Stimulated activated naive CD8-positive, alpha-beta T cell treated with anti-CD3 and anti-CD28 coated beads, Interleukin-15, Interleukin-2, amounts not matched to agents 100 ng/mL and 50 ng/mL, for 24 hours (primary cell): ENCODE measurements around the gene NLGN4X.

Experiments
- H3K27ac Mint-ChIP-seq: one replicate; pipeline ENCODE4 v1.8.0; 2021; ENCODE audit warnings: mild to moderate bottlenecking, mixed read lengths
- H3K27me3 Mint-ChIP-seq: one replicate; pipeline ENCODE4 v1.8.0; 2021; ENCODE audit warnings: mixed read lengths
- H3K36me3 Mint-ChIP-seq: one replicate; pipeline ENCODE4 v1.8.0; 2021; ENCODE audit warnings: low read depth, mixed read lengths
- H3K4me1 Mint-ChIP-seq: one replicate; pipeline ENCODE4 v1.8.0; 2021; ENCODE audit warnings: low read depth, mixed read lengths
- H3K4me3 Mint-ChIP-seq: one replicate; pipeline ENCODE4 v1.8.0; 2021; ENCODE audit warnings: mild to moderate bottlenecking, mixed read lengths
- H3K9me3 Mint-ChIP-seq: one replicate; pipeline ENCODE4 v1.8.0; 2021; ENCODE audit warnings: mixed read lengths

Gene NLGN4X

GRCh38 chrX:6004529-6004928 is 224.1 kb downstream of the NLGN4X start:
- Mint-ChIP-seq H3K27ac (no peak overlapping the region), H3K9me3 (no peaks in the 10 kb centered on the region), H3K4me1 (no peaks in the 10 kb centered on the region), H3K27me3 (no peaks in the 10 kb centered on the region), H3K4me3 (no peak overlapping the region), H3K36me3 (no peaks in the 10 kb centered on the region)

DNA sequence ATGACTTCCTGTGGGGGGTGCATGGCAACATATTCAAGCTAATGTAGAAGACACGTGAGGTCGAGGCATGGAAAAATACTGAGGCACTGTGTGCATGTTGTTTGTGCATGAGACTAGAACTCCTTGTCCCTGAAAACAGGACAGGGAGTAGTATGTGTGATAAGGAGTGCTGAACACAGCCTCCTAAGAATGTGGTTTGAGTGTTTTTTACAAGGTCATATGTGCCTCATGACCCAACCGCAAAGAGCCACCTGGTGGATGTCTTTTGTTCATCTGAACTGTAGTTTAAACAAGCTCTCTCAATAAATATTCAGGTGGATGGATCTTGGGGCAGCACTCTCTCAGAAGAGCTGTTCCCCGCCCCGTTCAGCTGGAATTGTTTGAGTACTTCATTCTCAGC is 226.6 kb downstream of the NLGN4X start:
- no peaks in the 10 kb centered on the region for H3K4me1 Mint-ChIP-seq
- H3K4me3 Mint-ChIP-seq = no peak overlapping the region
- H3K27ac Mint-ChIP-seq = no peak overlapping the region
- H3K27me3 Mint-ChIP-seq = no peaks in the 10 kb centered on the region
- no peaks in the 10 kb centered on the region for H3K36me3 Mint-ChIP-seq
- H3K9me3 Mint-ChIP-seq = no peaks in the 10 kb centered on the region

DNA sequence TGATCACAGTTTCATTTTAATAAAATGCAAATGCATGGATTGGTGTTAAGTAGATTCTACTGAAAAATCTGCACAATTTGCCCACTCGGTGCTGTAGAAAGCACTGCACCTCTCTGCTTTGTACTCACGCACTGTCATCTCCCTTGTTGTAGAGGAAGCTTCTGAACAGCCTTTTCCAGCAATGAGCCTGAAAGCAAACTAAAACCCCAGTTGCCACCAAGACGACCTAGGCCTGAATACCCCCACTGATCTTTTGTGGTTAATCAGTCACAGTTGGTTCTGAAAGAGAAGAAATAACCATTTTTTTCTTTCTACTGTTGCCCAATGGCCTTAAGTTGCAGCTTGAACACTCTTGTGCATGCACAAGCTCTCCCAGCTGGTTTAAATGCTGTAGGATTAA is 229.8 kb downstream of the NLGN4X start:
- no peak overlapping the region for H3K4me3 Mint-ChIP-seq
- no peaks in the 10 kb centered on the region for H3K36me3 Mint-ChIP-seq
- H3K27me3 Mint-ChIP-seq = no peaks in the 10 kb centered on the region
- H3K9me3 Mint-ChIP-seq = no peaks in the 10 kb centered on the region
- no peaks in the 10 kb centered on the region for H3K4me1 Mint-ChIP-seq
- no peak overlapping the region for H3K27ac Mint-ChIP-seq

- H3K9me3 Mint-ChIP-seq = no peaks in the 10 kb centered on the region
- H3K27ac Mint-ChIP-seq = no peak overlapping the region
- no peaks in the 10 kb centered on the region for H3K4me1 Mint-ChIP-seq
- no peak overlapping the region for H3K4me3 Mint-ChIP-seq
- no peaks in the 10 kb centered on the region for H3K27me3 Mint-ChIP-seq
- no peaks in the 10 kb centered on the region for H3K36me3 Mint-ChIP-seq
Measured at GRCh38 chrX:5998456-5998855, 230.2 kb downstream of the NLGN4X start.

DNA sequence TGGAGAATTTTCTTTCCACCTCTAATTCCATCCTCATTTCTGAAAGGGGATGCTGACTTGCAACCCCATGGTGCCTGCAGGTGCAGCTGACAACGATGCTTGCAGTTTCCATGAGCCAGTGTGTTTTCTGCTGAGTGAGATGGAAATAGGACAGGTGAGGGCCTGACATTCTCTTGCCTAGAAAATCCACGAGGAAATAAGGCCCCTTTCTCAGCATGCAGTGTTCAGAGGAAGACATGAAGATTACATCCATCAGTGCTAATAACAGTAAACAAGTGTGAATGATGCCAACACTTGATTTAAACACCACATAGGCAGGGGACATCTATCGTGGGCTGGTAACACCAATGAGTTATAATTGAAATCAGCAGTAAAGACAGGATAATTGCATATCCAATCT is 237.3 kb downstream of the NLGN4X start:
- no peak overlapping the region for H3K27ac Mint-ChIP-seq
- no peaks in the 10 kb centered on the region for H3K27me3 Mint-ChIP-seq
- H3K36me3 Mint-ChIP-seq = no peaks in the 10 kb centered on the region
- H3K4me3 Mint-ChIP-seq = no peak overlapping the region
- no peaks in the 10 kb centered on the region for H3K9me3 Mint-ChIP-seq
- H3K4me1 Mint-ChIP-seq = no peaks in the 10 kb centered on the region

GRCh38 chrX:5979338-5979737 is 249.3 kb downstream of the NLGN4X start:
- no peak overlapping the region for H3K4me3 Mint-ChIP-seq
- H3K36me3 Mint-ChIP-seq = no peaks in the 10 kb centered on the region
- no peak overlapping the region for H3K27ac Mint-ChIP-seq
- no peaks in the 10 kb centered on the region for H3K9me3 Mint-ChIP-seq
- H3K4me1 Mint-ChIP-seq = no peaks in the 10 kb centered on the region
- no peaks in the 10 kb centered on the region for H3K27me3 Mint-ChIP-seq

DNA sequence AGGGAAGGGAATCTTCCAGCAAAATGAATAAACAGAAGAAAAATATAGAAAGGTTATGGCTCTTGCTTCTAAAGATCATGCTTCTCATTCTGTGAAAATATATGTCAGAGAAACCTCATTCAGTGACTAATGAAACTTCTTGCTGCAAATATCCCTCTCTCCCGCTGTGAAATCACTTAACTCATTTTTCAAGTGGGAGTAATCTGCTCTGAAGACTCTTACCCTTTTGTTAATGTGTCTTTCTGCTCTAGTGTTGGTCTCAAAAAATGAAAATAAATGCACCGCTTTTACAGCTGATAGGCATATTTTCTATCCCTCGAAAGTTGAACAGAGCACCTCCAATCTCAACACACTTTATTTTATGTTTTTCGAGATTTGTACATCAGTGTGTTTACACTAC is 252.3 kb downstream of the NLGN4X start:
- Mint-ChIP-seq H3K27me3 (no peaks in the 10 kb centered on the region), H3K4me3 (no peak overlapping the region), H3K36me3 (no peaks in the 10 kb centered on the region), H3K4me1 (no peaks in the 10 kb centered on the region), H3K27ac (no peak overlapping the region), H3K9me3 (no peaks in the 10 kb centered on the region)

GRCh38 chrX:5971300-5971699 is 257.4 kb downstream of the NLGN4X start:
- H3K27ac Mint-ChIP-seq = no peak overlapping the region
- H3K27me3 Mint-ChIP-seq = no peaks in the 10 kb centered on the region
- no peaks in the 10 kb centered on the region for H3K9me3 Mint-ChIP-seq
- H3K36me3 Mint-ChIP-seq = no peaks in the 10 kb centered on the region
- no peak overlapping the region for H3K4me3 Mint-ChIP-seq
- no peaks in the 10 kb centered on the region for H3K4me1 Mint-ChIP-seq

DNA sequence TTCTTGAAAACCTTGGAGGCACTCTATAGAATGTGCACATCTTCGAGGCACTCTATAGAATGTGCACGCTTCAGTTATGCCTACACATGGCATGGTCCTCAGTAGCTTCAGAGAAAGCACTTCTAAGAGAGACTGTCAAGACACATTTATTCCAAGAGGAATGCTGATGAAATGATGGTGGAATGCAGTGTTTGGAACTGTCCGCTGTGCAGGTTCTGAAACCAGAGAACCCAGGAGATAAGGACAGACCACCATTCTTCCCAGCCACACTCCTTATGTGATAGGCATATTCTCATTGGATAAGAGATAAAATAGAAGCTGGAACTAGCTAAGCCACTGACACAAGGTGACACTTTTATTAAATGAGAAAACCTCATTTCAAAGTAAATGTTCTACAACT is 263.3 kb downstream of the NLGN4X start:
- Mint-ChIP-seq H3K4me3 (no peak overlapping the region), H3K4me1 (no peaks in the 10 kb centered on the region), H3K27ac (no peak overlapping the region), H3K9me3 (no peaks in the 10 kb centered on the region), H3K27me3 (no peaks in the 10 kb centered on the region), H3K36me3 (no peaks in the 10 kb centered on the region)

GRCh38 chrX:5959286-5959685 is 269.4 kb downstream of the NLGN4X start:
- Mint-ChIP-seq H3K27ac (no peak overlapping the region), H3K36me3 (no peaks in the 10 kb centered on the region), H3K4me1 (no peaks in the 10 kb centered on the region), H3K4me3 (no peak overlapping the region), H3K27me3 (no peaks in the 10 kb centered on the region), H3K9me3 (no peaks in the 10 kb centered on the region)

- H3K36me3 Mint-ChIP-seq = no peaks in the 10 kb centered on the region
- H3K9me3 Mint-ChIP-seq = no peaks in the 10 kb centered on the region
- H3K4me3 Mint-ChIP-seq = no peak overlapping the region
- no peak overlapping the region for H3K27ac Mint-ChIP-seq
- no peaks in the 10 kb centered on the region for H3K27me3 Mint-ChIP-seq
- H3K4me1 Mint-ChIP-seq = no peaks in the 10 kb centered on the region
Measured at GRCh38 chrX:5958523-5958922, 270.1 kb downstream of the NLGN4X start.

DNA sequence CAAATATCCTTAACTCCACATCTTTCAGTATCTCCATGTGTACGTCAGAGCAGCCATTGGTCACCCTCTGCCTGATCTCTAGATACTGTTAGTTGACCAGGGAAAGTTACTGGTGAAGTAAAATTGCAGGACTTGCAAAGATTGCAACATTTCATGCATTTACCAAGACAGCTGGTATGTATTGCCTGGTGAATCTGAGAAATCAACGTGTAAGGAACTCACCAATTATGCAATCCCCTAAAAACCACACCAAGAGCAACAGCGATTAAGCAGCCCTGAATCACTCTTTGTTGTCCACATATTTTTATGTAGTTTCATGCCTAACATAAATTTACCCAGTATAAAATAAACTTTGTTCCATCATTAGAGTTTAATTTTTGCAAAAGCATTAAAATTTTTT is 271.2 kb downstream of the NLGN4X start:
- Mint-ChIP-seq H3K36me3 (no peaks in the 10 kb centered on the region), H3K27me3 (no peaks in the 10 kb centered on the region), H3K4me3 (no peak overlapping the region), H3K27ac (no peak overlapping the region), H3K4me1 (no peaks in the 10 kb centered on the region), H3K9me3 (no peaks in the 10 kb centered on the region)

- Mint-ChIP-seq H3K27ac (no peak overlapping the region), H3K4me1 (no peaks in the 10 kb centered on the region), H3K27me3 (no peaks in the 10 kb centered on the region), H3K36me3 (no peaks in the 10 kb centered on the region), H3K4me3 (no peak overlapping the region), H3K9me3 (no peaks in the 10 kb centered on the region)
Measured at GRCh38 chrX:5936438-5936837, 292.2 kb downstream of the NLGN4X start.

GRCh38 chrX:5928224-5928623 is 300.4 kb downstream of the NLGN4X start:
- no peak overlapping the region for H3K27ac Mint-ChIP-seq
- H3K9me3 Mint-ChIP-seq = no peaks in the 10 kb centered on the region
- H3K4me1 Mint-ChIP-seq = no peaks in the 10 kb centered on the region
- H3K36me3 Mint-ChIP-seq = no peaks in the 10 kb centered on the region
- H3K4me3 Mint-ChIP-seq = no peak overlapping the region
- no peaks in the 10 kb centered on the region for H3K27me3 Mint-ChIP-seq

DNA sequence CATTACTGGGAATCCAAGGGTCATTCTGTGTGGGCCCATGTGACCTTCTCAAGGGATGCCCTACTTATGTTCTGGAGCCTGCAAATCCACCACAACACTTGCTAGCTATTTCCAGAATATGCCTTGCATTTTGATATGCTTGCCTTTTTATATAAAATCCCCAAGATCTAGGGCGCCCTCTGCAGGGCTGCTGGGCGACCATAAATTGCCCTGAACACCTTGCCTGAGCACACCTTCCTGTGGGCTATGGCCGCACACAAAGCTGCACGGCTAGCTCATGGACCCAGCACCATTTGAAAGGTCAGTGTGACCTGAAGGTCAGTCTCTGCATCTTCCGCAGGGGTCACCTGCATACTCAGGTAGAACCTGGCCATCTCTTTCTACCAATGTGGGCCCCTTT is 311.7 kb downstream of the NLGN4X start:
- Mint-ChIP-seq H3K4me3 (no peak overlapping the region), H3K27me3 (no peaks in the 10 kb centered on the region), H3K9me3 (no peaks in the 10 kb centered on the region), H3K36me3 (no peaks in the 10 kb centered on the region), H3K4me1 (no peaks in the 10 kb centered on the region), H3K27ac (no peak overlapping the region)

GRCh38 chrX:5915783-5916182 is 312.9 kb downstream of the NLGN4X start:
- Mint-ChIP-seq H3K27me3 (no peaks in the 10 kb centered on the region), H3K4me3 (no peak overlapping the region)

DNA sequence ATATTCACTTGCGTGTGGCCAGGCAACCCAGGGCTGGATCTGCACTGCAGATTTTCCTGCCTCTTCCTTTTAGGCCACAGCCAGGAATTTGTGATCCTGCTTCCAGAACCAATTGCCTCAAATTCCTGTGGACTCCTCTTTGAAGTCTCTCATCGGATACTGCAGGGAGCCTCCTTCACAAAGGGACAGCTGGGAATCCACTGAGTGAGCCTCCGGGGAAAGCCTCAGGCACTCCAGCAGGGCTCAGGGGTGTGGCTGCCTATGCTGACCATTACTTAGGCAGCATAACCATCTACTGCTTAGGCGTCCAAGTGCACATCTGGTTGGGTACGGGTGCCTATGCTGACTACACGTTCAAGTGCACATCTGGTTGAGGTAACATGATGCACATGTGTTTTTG is 321.5 kb downstream of the NLGN4X start:
- H3K9me3 Mint-ChIP-seq = no peaks in the 10 kb centered on the region
- H3K36me3 Mint-ChIP-seq = no peaks in the 10 kb centered on the region
- no peaks in the 10 kb centered on the region for H3K4me1 Mint-ChIP-seq
- no peak overlapping the region for H3K27ac Mint-ChIP-seq
- H3K27me3 Mint-ChIP-seq = no peaks in the 10 kb centered on the region
- no peak overlapping the region for H3K4me3 Mint-ChIP-seq

More at GRCh38 chrX:5915783-5916182, 312.9 kb downstream of the NLGN4X start:
- H3K36me3 Mint-ChIP-seq = no peaks in the 10 kb centered on the region
- no peaks in the 10 kb centered on the region for H3K4me1 Mint-ChIP-seq
- H3K9me3 Mint-ChIP-seq = no peaks in the 10 kb centered on the region
- H3K27ac Mint-ChIP-seq = no peak overlapping the region
